Mesenchymal stem cell (in vitro differentiated cells and primary cell): ENCODE measurements around the gene RBM6.

ENCODE experiments used
- DNase-seq: peaks from one replicate; pipeline ENCODE4 v3.0.0-alpha.2; 2013
- H2AFZ ChIP-seq: one replicate; pipeline ENCODE4 v1.6.1; 2013; ENCODE audit warnings: low read depth, mild to moderate bottlenecking, control low read depth, inconsistent platforms, low read length, moderate library complexity
- H2AK5ac ChIP-seq: 2 replicates; pipeline ENCODE4 v1.6.1; 2013; ENCODE audit warnings: low read length, moderate library complexity, mild to moderate bottlenecking, inconsistent platforms; ENCODE audit not compliant: severe bottlenecking
- H2BK120ac ChIP-seq: one replicate; pipeline ENCODE4 v1.6.1; 2013; ENCODE audit warnings: low read depth, mild to moderate bottlenecking, inconsistent platforms, low read length, moderate library complexity
- H2BK12ac ChIP-seq, 2 experiments: one replicate each; pipeline ENCODE4 v1.6.1; 2013; ENCODE audit warnings: inconsistent platforms in 2 of 2, low read length in 2 of 2, mild to moderate bottlenecking in 2 of 2, moderate library complexity in 2 of 2, control low read depth in 1 of 2
- H2BK15ac ChIP-seq: one replicate; pipeline ENCODE4 v1.6.1; 2013; ENCODE audit warnings: mild to moderate bottlenecking, low read depth, inconsistent platforms; ENCODE audit not compliant: poor library complexity, severe bottlenecking
- H2BK5ac ChIP-seq: 2 replicates; pipeline ENCODE4 v1.6.1; 2013; ENCODE audit warnings: low read depth, mild to moderate bottlenecking, low read length, control low read depth, inconsistent platforms; ENCODE audit not compliant: poor library complexity, severe bottlenecking
- H3K14ac ChIP-seq, 2 experiments: one replicate each; pipeline ENCODE4 v1.6.1; 2013; ENCODE audit warnings: inconsistent platforms in 2 of 2, low read length in 2 of 2, control low read depth in 1 of 2, mild to moderate bottlenecking in 1 of 2, moderate library complexity in 1 of 2
- H3K18ac ChIP-seq, 2 experiments: one replicate each; pipeline ENCODE4 v1.6.1; 2013; ENCODE audit warnings: inconsistent platforms in 2 of 2, low read length in 2 of 2, control low read depth in 1 of 2, low read depth in 1 of 2, mild to moderate bottlenecking in 1 of 2
- H3K23ac ChIP-seq, 2 experiments: one replicate each; pipeline ENCODE4 v1.6.1; 2013; ENCODE audit warnings: inconsistent platforms in 2 of 2, low read length in 2 of 2, mild to moderate bottlenecking in 2 of 2, moderate library complexity in 2 of 2, control low read depth in 1 of 2
- H3K27ac ChIP-seq: 2 replicates; pipeline ENCODE4 v1.5.1; 2013; ENCODE audit warnings: mild to moderate bottlenecking, moderate library complexity, low read length, control low read depth, inconsistent platforms; ENCODE audit not compliant: poor library complexity, severe bottlenecking
- H3K27me3 ChIP-seq, 2 experiments: 2 replicates each; pipeline versions ENCODE4 v1.6.1 to v1.7.0; 2013; ENCODE audit warnings: low read length in 2 of 2, mild to moderate bottlenecking in 2 of 2, moderate library complexity in 2 of 2, control low read depth in 1 of 2, inconsistent platforms in 1 of 2; ENCODE audit not compliant: control insufficient read depth in 1 of 2, insufficient read depth in 1 of 2
- H3K36me3 ChIP-seq, 2 experiments: 2 replicates each; pipeline versions ENCODE4 v1.6.1 to v1.7.0; 2013; ENCODE audit warnings: low read length in 2 of 2, control low read depth in 1 of 2, inconsistent platforms in 1 of 2, low read depth in 1 of 2, mild to moderate bottlenecking in 1 of 2; ENCODE audit not compliant: insufficient read depth in 2 of 2, control insufficient read depth in 1 of 2
- H3K4ac ChIP-seq, 2 experiments: one replicate each; pipeline ENCODE4 v1.6.1; 2013; ENCODE audit warnings: inconsistent platforms in 2 of 2, low read length in 2 of 2, mild to moderate bottlenecking in 2 of 2, moderate library complexity in 2 of 2, control low read depth in 1 of 2, low read depth in 1 of 2
- H3K4me1 ChIP-seq: 2 replicates; pipeline ENCODE4 v1.6.1; 2013; ENCODE audit warnings: low read depth, low read length, control low read depth; ENCODE audit not compliant: control insufficient read depth, insufficient read depth
- H3K4me2 ChIP-seq: 2 replicates; pipeline ENCODE4 v1.6.1; 2013; ENCODE audit warnings: low read length, mild to moderate bottlenecking, inconsistent platforms; ENCODE audit not compliant: poor library complexity, severe bottlenecking
- H3K4me3 ChIP-seq, 2 experiments: 2 replicates each; pipeline versions ENCODE4 v1.5.1 to v1.7.0; 2013; ENCODE audit warnings: low read length in 2 of 2, mild to moderate bottlenecking in 2 of 2, control low read depth in 1 of 2, low read depth in 1 of 2; ENCODE audit not compliant: insufficient read depth in 1 of 2
- H3K79me1 ChIP-seq: replicated peaks from 2 replicates; pipeline ENCODE4 v1.6.1; 2013; ENCODE audit warnings: mild to moderate bottlenecking, control low read depth, low read length, inconsistent platforms; ENCODE audit not compliant: poor library complexity, severe bottlenecking
- H3K9ac ChIP-seq: 2 replicates; pipeline ENCODE4 v1.7.0; 2013; ENCODE audit warnings: mild to moderate bottlenecking, low read length, moderate library complexity
- H3K9me3 ChIP-seq: 2 replicates; pipeline ENCODE4 v1.7.0; 2013; ENCODE audit warnings: mild to moderate bottlenecking, low read length; ENCODE audit not compliant: control insufficient read depth
- H4K8ac ChIP-seq: one replicate; pipeline ENCODE4 v1.6.1; 2013; ENCODE audit warnings: inconsistent platforms, mild to moderate bottlenecking, low read length, moderate library complexity
- H4K91ac ChIP-seq: one replicate; pipeline ENCODE4 v1.6.1; 2013; ENCODE audit warnings: mild to moderate bottlenecking, low read length, inconsistent platforms
- WGBS: methylation state at CpG from one replicate; pipeline ENCODE4 v1.1.7; 2013; ENCODE audit warnings: mixed read lengths; 5-methylcytosine and 5-hydroxymethylcytosine counted together

The RBM6 gene

GRCh38 chr3:50124800-50125178 is 184.8 kb downstream of the RBM6 start:
- Histone ChIP-seq H3K79me1 (no peaks in the 10 kb centered on the region), H3K9ac (no peak overlapping the region), H2BK120ac (peak overlapping the region; percentile 35), H3K14ac (peak overlapping the region in 1 of 2 experiments; percentile 39), H3K27ac (no peak overlapping the region), H3K23ac (no peak overlapping the region), H2AFZ (no peak overlapping the region), H3K18ac (peak overlapping the region; percentile 8 to 44), H3K4me3 (no peak overlapping the region), H2BK15ac (no peak overlapping the region), H3K36me3 (peaks cover 15 to 35% of the 10 kb centered on the region in 2 experiments), H2AK5ac (no peak overlapping the region), H3K4ac (no peak overlapping the region), H3K4me1 (peaks cover 34% of the 10 kb centered on the region), H2BK12ac (peak overlapping the region in 1 of 2 experiments; percentile 79), H4K8ac (peak overlapping the region; percentile 66), H3K27me3 (peaks cover 0 to 30% of the 10 kb centered on the region in 2 experiments), H3K9me3 (no peaks in the 10 kb centered on the region), H2BK5ac (no peak overlapping the region), H4K91ac (no peak overlapping the region), H3K4me2 (no peak overlapping the region)
- 65% methylated on average over 11 of the region's 12 CpGs for WGBS
- no peak for DNase-seq

- Histone ChIP-seq H3K36me3 (peaks cover 6 to 26% of the 10 kb centered on the region in 2 experiments), H3K9ac (no peak overlapping the region), H3K23ac (no peak overlapping the region), H3K9me3 (no peaks in the 10 kb centered on the region), H2AFZ (peak overlapping the region; percentile 29), H3K18ac (peak overlapping the region; percentile 62 to 78), H2BK5ac (no peak overlapping the region), H4K8ac (peak overlapping the region; percentile 10), H3K79me1 (no peaks in the 10 kb centered on the region), H4K91ac (peak overlapping the region; percentile 44), H2BK15ac (peak overlapping the region; percentile 92), H3K4me1 (peaks cover 34% of the 10 kb centered on the region), H3K4ac (peak overlapping the region in 1 of 2 experiments; percentile 40), H3K27ac (no peak overlapping the region), H2AK5ac (peak overlapping the region; percentile 48), H3K4me2 (no peak overlapping the region), H3K14ac (peak overlapping the region in 1 of 2 experiments; percentile 69), H2BK120ac (peak overlapping the region; percentile 11), H2BK12ac (peak overlapping the region; percentile 59 to 64), H3K27me3 (peaks cover 0 to 36% of the 10 kb centered on the region in 2 experiments), H3K4me3 (no peak overlapping the region)
- no peak for DNase-seq
- 84% methylated on average over 7 of the region's 9 CpGs for WGBS
Measured at GRCh38 chr3:50125541-50126286, 185.8 kb downstream of the RBM6 start.

DNA sequence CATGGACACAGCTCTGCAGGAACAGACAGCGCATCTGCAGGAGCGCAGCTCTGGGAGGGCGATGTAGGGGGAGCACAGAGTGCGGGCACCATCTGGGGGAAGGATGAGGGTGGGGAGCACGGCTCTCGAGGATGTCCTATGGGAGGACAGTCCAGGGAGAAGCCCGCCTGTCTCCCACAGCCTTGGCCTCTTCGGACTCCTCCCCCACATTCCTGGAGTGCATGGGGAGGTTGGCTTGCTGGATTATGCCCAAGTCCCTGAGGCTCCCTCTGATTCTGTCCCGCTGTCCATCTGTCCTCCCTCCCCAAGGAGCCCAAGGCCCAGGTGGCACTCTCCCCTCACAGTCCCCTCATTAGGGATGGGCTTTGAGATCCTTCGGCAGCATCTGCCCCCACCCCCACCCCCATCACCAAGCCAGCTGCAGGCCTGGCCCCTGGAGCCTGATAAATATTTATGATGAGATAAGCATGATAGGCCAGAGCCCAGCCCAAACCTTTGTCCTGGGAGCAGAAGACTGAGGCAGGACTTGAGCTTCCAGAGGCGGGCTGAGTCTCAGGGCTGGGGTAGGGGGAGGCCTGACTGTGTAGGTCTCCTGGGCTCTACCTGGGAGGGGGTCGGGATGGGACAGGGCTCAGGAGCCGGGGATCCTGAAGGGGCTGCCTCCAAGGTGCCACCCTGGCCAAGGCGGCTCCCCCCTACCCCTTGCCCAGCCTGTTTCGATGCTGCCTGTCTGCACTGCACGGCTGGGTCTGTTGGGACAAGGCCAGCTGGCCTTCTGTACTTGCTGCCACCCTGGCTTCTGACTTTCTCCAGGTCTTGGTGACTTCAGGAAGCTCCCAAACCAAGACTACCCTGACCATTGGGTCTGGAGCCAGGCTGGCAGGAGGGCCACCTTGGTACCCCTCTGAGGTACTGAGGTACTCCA is 186.6 kb downstream of the RBM6 start:
- H2AFZ ChIP-seq, result peak overlapping the region; percentile 29
- 81% methylated on average over 11 of the region's 16 CpGs for WGBS
- H4K8ac ChIP-seq, result peak overlapping the region; percentile 20
- peak; percentile 58 for DNase-seq
- peak overlapping the region; percentile 48 for H2AK5ac ChIP-seq
- H3K14ac ChIP-seq, result peak overlapping the region in 1 of 2 experiments; percentile 69
- no peak overlapping the region for H3K4me3 ChIP-seq
- H2BK120ac ChIP-seq, result peak overlapping the region; percentile 74
- no peak overlapping the region for H3K27ac ChIP-seq
- H3K9ac ChIP-seq, result no peak overlapping the region
- no peak overlapping the region for H3K23ac ChIP-seq
- H3K36me3 ChIP-seq, result peaks cover 0 to 18% of the 10 kb centered on the region in 2 experiments
- H2BK5ac ChIP-seq, result no peak overlapping the region
- H3K27me3 ChIP-seq, result peaks cover 3 to 39% of the 10 kb centered on the region in 2 experiments
- H3K18ac ChIP-seq, result peak overlapping the region; percentile 62 to 78
- no peaks in the 10 kb centered on the region for H3K79me1 ChIP-seq
- no peak overlapping the region for H3K4me2 ChIP-seq
- peaks cover 34% of the 10 kb centered on the region for H3K4me1 ChIP-seq
- H2BK12ac ChIP-seq, result peak overlapping the region; percentile 64 to 92
- peak overlapping the region; percentile 44 for H4K91ac ChIP-seq
- H2BK15ac ChIP-seq, result peak overlapping the region; percentile 1
- peak overlapping the region; percentile 40 to 82 for H3K4ac ChIP-seq
- H3K9me3 ChIP-seq, result no peaks in the 10 kb centered on the region
